Stimulated activated CD4-positive, alpha-beta T cell treated with anti-CD3 and anti-CD28 coated beads, Interleukin-2, amount 100 ng/mL, for 48 hours (primary cell): Measurements from ENCODE around the gene DHRS7B.
"Not testable (repeated sequence)": the region's sequence is repeated elsewhere in the genome, so short reads cannot be mapped to it uniquely, and the experiment has no call there.

Experiments used
- DNase-seq, 2 donors: peaks; one replicate each; pipeline ENCODE4 v3.0.0-alpha.2; 2020

Gene DHRS7B, protein sequence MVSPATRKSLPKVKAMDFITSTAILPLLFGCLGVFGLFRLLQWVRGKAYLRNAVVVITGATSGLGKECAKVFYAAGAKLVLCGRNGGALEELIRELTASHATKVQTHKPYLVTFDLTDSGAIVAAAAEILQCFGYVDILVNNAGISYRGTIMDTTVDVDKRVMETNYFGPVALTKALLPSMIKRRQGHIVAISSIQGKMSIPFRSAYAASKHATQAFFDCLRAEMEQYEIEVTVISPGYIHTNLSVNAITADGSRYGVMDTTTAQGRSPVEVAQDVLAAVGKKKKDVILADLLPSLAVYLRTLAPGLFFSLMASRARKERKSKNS

DNA sequence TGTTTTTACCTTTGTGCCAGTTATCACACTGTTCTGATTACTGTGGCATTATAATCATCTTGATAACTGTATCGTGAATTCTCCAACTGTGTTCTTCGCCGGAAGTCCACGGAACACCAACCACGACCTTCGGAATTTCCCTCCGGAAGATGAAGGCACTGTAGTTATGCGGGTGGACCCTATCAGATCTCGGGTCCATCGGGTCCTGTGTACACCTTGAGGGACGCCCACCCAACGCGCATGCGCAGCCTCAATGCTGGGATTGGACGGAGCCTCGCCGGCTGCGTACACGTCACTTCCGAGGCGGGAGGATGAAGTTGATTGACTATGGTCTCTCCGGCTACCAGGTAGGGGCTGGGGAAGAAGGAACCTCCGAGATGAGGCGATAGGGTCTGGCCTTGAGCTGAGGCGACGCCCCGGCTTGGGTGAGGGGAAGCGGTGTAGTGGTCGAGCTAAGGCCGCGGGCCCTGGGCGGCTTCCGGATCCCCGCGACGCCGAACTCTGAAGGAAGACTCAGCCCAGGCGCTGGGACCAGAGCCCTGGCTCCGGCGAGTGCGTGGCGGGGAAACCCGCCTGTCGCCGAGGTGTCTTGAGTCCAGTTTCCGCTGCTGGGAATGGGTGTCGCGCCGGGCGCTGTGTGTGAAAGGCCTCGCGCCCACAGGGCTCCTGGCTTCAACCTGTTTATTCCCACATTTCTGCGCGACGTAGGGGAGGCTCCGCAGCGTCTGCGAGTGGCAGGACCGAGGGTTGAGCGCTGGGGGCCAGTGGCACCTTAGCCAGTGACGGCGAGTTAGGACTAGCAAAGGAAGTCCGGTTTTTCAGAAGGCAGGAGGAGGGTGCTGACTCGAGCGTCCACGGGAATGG lies at the start of gene DHRS7B:
TSS of gene DHRS7B (plus strand) at position 320 of the 864 bp plus-strand sequence. CDS start at position 328, 8 bp downstream.
- peak; percentile 94 to 95 for DNase-seq

DNA sequence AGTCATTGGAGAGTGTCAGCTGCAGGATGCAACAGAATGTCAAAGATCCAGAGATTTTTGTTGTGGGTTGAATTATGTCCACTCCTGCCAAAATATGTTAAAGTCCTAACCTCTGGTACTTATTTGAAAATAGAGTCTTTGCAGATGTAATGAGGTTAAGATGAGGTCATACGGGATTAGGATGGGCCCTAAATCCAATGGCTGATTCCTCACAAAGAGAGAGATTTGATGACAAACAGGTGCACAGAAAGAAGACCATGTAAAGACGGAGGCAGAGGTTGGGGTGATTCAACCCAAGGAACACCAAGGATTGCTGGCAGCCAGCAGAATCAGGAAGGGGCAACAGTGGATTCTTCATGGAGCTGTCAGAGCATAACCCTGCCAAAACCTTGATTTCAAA lies 49.5 kb upstream of the DHRS7B start:
- no peak for DNase-seq

DNA sequence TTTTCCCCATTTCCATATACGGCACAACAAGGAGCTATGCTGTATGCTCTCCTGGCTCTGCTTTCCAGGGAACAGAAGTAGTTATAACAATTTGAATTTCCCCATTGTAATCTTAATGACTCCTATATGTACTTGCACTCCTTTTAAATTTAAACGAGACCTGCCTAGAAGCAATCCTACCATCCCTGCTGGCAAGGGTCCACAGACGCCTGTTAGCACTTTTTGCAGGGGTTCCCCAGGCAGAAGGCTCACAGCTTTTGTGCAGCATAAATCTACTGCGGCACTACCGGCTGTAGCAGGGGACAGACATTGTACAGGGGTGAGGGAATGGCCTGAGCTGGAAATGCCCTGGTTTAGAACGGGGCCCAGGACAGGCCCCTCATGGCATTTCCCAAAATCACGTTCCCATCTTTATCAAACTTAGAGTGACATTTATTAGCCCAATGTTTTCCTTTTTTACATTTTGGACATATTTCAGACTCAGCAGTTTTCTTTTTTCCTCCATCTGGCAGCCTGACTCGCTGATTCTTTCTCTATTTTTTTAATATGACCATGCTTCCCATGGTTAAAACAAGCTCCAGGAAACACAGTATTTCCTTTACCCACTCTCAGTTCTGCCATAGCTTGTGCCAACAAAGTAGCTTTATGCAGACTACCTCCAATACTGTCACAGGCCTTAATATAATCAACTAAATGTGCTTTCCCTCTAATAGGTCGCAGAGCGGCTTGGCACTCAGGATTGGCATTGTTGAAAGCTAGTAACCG lies 48.6 kb upstream of the DHRS7B start:
- no peak for DNase-seq

DNA sequence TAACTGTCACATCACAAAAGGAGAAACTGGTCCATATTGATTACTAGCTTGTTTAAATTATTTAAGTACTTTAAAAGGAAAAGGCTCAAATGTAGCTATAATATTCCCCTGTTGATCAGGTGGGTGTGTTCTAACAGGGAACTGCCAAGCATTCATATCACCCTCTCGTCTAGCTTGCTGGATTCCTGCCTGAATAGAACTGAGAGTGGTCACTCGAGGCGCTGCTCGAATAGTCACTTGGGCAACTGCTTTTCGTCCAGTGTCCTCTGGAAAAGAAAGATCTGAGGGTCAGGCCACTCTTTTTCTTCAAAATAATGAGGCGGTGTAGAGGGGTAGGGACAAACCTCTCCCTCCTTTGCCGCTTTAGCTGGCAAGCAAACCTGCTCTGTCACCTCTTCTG lies 47.6 kb upstream of the DHRS7B start:
- no peak for DNase-seq

DNA sequence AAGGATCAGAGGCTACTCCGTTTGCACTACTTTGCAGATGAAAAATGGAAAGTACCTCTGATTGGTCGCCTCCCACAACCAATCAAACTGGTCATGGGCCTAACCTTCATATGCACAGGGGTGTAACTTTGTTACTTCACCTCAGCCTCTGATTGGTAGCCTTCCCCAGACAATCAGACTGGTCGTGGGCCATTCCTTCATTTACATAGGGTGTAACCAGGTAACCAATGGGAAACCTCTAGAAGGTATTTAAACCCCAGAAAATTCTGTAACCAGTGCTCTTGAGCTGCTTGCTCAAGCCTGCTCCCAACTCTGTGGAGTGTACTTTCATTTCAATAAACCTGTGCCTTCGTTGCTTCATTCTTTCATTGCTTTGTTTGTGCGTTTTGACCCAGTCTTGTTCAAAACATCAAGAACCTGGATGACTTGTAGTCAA lies 44.7 kb upstream of the DHRS7B start:
- no peak for DNase-seq

DNA sequence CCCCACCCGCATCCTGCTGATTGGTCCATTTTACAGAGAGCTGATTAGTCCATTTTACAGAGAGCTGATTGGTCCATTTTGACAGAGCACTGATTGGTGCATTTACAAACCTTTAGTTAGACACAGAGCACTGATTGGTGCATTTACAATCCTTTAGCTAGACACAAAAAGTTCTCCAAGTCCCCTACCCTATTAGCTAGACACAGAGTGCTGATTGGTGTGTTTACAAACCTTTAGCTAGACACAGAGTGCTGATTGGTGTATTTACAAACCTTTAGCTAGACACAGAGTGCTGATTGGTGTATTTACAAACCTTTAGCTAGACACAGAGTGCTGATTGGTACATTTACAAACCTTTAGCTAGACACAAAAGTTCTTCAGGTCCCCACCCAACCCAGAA lies 41.5 kb upstream of the DHRS7B start:
- DNase-seq, result not testable (repeated sequence)

DNA sequence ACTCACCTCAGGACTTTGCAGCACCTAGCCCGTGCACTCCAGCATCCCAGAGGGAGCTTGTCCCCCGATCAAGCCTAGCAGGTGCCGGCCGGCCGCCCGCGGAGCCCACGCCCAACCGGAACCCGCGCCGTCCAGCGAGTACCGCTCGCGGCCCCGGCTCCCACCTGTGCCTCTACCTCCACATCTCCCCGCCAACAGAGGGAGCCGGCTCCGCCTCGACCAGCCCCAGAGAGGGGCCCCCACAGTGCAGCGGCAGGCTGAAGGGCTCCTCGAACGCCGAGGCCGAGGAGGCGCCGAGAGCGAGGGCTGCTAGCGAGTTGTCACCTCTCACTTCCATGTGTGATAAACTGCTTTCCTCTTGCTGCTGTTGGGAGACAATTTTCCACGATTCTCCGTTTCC lies 41.1 kb upstream of the DHRS7B start:
- DNase-seq, result no peak

DNA sequence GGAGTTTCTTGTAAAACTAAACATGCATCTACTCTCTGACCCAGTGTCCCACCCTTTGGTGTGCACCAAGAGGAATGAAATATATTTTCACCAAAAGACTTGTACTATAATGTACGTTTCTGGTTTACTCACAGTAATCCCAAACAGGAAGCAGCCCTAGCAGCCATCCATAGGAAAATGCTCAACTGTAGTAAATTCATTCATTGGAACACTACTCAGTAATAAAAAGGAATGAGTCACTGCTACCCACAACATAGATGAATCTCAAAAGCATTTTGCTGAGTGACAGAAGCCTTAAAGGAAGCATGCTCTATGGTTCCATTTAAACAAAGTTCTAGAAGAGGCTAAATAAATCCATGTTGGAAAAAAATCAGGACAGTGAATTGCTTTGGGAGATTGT lies 37.6 kb upstream of the DHRS7B start:
- DNase-seq, result no peak

DNA sequence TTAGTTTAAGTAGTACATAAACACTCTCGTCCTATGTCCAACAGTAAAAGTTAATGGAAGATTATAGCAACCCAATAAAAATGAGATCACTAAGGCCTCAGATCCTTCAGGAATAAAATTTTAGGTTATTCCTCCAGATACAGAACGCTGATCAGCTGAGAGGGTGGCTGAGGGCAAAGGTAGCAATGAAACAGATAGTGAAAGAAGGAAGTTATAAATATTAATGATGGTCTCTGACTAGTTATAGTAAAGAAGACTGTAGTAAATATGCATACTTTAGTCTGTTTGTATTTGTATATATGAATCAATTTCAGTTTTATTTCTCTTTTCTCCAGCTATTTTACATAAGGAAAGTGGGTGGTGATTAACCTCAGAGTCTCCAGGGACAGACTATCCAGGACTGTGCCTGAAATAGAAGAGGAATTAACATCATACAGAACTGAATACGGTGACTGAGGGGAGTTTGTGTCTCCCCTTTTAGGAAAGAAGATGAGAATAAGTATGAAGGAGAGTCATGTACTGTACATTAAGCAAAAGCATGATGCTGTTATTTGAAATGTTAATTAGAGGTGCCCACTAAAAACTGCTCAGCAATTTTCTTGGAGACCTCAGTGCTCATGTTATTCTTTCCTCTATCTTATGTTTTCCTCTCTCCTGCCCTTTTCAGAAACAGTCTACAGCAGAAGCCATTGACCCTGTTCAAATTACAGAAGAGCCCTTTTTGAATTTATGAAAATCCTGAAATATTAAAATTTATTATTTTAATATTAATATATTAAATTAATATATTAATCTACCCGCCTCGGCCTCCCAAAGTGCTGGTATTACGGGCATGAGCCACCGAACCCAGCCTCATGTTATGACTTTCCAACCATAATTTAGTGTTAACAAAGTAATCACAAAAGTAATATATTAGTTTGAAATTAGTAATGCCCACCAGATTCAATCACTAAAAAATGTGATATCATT lies 36.5 kb upstream of the DHRS7B start:
- no peak for DNase-seq

DNA sequence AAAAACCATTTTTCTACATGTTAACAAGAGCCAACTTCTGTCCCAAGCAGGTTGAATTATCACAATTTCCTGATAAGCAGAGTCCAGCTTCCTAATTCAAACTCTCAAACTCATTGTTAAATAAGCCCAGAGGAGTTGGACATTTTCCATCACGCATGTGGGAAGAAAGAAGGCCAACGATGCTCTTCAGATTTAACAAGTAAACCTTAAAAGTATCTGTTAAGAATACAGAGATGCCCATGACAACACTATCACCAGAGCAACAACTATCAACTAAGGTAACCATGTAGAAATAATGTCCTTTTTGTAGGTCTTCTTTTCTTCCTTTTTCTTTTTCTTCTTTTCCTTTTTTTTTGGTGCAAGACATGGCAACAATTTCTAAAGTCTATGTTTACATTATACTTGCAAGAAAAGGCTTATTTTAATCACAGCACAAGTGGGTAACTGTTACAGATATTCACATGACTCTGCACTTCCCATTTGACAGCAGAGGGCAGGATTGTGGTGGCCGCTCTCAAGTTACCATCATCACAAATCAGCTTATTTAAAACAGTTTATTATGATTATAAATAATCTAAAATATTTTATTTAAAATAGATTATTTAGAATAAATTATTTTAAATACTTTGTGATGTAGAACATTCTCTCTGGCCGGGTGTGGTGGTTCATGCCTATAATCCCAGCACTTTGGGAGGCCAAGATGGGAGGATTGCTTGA lies 35.7 kb upstream of the DHRS7B start:
- no peak for DNase-seq

DNA sequence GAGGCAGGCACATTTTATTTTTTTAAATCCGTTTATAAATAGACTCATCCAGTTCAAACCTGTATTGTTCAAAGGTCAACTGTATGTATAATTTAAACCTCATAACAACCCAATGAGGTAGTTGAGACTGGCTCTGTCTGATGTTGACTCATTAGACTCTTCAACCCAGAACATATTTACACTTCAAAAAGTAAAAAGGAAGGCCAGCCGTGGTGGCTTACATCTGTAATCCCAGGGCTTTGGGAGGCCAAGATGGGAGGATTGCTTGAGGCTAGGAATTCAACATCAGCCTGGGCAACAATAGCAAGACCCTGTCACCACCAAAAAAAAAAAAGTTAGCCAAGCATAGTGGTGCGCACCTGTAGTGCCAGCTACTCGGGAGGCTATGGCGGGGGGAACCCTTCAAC lies 32.5 kb upstream of the DHRS7B start:
- no peak for DNase-seq

DNA sequence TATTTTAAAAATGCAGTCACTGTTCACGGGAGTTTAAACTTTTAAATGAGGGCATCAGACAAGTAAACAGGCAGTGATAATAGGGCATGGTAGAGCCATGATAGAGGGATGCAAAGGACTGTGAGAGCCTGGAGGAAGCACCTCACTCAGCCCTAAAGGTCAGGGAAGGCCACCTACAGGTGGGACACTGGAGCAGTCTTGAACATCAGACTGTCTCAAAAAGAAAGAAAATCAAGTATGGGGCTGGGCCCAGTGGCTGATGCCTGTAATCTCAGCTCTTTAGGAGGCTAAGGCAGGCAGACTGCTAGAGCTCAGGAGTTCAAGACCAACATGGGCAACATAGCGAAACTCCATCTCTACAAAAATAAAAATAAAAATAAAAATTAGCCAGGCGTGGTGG lies 31.0 kb upstream of the DHRS7B start:
- DNase-seq, result no peak

DNA sequence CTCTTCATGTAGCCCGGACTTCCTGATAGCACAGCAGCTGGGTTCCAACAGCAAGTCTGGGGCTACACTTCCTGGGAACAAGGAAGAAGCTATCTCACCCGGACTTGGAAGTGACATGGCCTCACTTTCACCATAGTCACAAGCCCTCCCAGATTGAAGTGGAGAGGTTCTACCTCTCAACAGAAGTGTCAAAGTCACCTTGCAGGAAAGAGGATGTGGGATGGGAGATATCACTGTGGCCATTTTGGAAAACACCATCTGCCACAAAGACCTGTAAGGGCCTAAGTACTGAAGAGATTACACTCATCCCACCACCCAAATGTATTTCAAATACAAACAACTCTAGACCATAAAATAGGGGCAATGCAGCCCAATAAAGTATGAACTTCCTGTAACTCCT lies 29.9 kb upstream of the DHRS7B start:
- no peak for DNase-seq

DNA sequence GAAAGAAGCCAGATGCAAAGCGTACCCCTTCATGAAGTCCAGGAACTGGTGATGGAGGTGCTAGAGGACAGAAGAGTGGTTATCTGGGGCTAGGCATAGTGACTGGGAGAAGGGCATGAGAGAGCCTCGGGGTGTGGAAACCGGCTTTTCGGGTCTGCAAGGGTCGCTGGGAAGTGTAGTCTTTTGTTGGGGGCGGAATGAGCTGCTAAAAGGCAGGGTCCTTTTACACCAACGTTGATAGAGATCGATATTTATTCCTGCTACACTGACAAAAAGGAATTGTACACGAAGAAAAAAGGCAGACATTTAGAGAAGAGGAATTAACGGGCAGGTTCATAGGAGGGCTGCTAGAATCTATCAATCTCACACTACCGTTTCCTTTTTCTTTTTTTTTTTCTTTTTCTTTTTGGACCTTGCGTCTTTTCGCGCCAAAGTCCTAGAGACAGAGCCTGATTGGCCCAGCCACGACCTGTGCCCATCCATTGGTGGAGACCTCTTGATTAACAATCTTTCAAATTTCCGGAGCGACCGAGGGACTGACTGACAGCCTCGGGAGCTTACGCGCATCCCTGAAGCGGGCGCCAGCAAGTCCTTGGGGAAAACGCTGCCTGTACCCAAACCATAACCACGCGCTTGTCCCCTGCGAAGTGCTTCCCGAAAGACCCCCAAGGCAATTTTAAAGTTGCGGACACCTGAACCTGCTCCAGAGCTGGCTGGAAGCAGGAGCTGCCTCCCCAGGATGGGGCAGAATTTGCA lies 27.7 kb upstream of the DHRS7B start:
- DNase-seq, result peak; percentile 60 to 65

DNA sequence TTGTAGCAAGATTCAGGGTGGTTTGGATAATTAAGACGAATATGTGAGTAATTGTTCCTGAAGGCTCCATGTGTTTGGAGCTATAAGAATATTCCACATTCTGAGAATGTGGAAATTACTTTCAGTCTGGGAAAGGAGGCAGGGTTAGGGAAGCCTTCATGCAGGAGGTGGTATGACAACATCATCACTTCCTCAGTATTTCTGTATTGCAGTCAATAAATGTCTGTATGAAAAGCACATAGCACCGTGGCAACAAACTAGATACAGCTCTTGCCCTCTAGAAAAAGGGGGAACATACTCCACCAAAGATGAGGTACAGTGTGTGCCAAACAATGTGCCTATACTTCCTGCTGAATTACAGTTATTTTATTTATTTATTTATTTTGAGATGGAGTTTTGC lies 26.1 kb upstream of the DHRS7B start:
- DNase-seq, result no peak

DNA sequence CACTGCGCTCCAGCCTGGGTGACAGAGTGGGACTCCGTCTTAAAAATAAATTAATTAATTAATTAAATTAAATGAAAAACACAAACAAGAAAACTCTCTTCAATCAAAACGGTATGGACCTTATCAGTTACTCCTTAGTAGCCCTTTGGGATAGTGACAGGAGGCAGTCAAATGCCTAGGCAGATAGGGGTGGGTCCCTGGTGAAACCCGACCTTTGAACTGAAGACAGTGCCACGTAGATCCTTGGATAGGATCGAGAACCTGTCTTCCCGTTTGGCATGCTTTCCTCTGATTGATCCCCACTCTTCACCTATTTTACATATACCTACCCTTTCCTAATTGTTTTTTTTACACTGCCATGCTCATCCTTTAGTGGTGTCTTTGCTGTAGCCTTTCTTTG lies 22.2 kb upstream of the DHRS7B start:
- DNase-seq, result no peak

DNA sequence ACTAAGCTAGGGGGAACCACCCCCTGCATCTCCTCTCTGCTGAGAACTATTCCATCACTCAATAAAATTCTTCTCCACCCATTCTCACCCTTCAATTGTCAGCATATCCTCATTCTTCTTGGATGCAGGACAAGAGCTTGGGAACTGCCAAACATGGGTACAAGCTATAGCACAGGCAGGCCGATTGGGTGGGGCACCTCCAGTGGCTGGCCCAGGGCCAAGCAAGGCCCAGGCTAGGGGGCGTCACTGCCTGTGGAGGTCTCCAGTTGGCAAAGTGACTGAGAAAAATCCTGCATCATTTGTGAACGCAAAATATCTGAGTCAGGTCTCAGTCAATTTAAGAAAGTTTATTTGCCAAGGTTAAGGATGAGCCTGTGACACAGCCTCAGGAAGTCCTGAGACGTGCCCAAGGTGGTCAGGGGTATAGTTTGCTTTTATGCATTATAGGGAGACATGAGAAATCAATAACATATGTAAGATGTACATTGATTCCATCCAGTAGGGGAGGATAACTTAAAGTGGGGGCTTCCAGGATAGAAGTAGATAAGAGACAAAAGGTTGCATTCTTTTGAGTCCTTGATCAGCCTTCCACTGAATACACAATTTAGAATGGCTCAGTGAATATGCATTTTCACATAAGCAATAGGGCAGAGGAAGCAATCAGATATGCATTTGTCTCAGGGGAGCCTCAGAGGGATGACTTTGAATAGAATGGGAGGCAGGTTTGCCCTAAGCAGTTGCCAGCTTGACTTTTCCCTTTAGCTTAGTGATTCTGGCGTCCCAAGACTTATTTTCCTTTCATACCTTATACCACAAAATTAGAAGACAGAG lies 21.5 kb upstream of the DHRS7B start:
- DNase-seq, result no peak

DNA sequence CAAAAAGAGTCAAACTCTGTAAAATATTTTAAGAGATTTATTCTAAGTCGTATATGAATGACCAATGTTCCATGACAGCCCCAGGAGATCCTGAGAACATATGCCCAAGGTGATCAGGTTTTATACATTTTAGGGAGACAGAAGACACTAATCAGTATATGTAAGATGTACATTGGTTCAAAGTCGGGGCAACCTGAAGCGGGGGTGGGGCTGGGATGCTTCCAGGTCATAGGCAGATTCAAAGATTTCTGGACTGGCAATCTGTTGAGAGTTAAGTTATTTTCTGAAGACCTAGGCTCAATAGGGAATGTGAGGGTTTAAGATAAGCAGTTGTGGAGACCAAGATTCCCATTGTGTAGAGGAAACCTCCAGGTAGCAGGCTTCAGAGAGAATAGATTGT lies 20.4 kb upstream of the DHRS7B start:
- no peak for DNase-seq

DNA sequence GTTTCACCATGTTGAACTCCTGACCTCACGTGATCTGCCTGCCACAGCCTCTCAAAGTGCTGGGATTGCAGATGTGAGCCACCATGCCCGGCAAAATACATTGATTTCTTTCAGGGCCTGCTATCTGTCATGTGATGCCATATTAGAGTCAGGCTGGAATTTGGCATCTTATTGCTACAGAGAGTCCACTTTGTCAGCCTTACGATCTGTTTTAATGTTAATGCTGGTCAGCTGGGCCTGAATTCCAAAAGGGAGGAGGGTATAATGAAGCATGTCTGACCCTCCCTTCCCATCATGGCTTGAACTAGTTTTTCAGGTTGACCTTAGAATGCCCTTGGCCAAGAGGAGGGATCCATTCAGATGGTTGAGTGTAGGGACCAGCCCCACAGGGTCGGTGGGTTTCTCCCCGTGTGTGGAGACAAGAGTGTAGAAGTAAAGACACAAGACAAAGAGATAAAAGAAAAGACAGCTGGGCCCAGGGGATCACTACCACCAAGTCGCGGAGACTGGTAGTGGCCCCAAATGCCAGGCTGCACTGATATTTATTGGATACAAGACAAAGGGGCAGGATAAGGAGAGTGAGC lies 19.6 kb upstream of the DHRS7B start:
- DNase-seq, result not testable (repeated sequence)
